Testis (tissue), 3 donors: ENCODE measurements around the gene IFT25. TPM values are rescaled to one million over a fixed set of nuclear protein-coding genes. Genes with fewer than 3 reads are reported as not detected.
A peak's percentile ranks its signal among the peaks of the same experiment; 100 is the strongest.

Source experiments
- DNase-seq: peaks from one replicate; pipeline ENCODE4 v3.0.0-alpha.2; 2019
- H3K27ac ChIP-seq, 2 donors: fragments of 200-600 bp; sonication (generic); one replicate each; pipeline ENCODE4 v1.5.1; 2019
- H3K27me3 ChIP-seq: fragments of 200-600 bp; sonication (generic); one replicate; pipeline ENCODE4 v1.5.1; 2019
- H3K36me3 ChIP-seq: fragments of 200-600 bp; sonication (generic); one replicate; pipeline ENCODE4 v1.5.1; 2017; ENCODE audit warnings: low read depth; ENCODE audit errors: missing control alignments
- H3K4me1 ChIP-seq: fragments of 200-600 bp; sonication (generic); one replicate; pipeline ENCODE4 v1.5.1; 2019
- H3K4me3 ChIP-seq, 2 donors: fragments of 200-600 bp; sonication (generic); one replicate each; pipeline ENCODE4 v1.5.1; 2017 to 2019
- H3K9me3 ChIP-seq: fragments of 200-600 bp; sonication (generic); one replicate; pipeline ENCODE4 v1.5.1; 2017
- POLR2A ChIP-seq: fragments of 450-650 bp; IDR thresholded peaks from one replicate; pipeline ENCODE4 v1.6.1; 2017; ENCODE audit warnings: antibody characterized with exemption, mild to moderate bottlenecking, moderate library complexity
- WGBS, 2 donors: methylation state at CpG; one replicate each; pipeline ENCODE4 v1.1.5; 2018; 5-methylcytosine and 5-hydroxymethylcytosine counted together
- intact Hi-C: fragments of 100-400 bp; cut with DNase I; formaldehyde crosslinking; loops from one replicate; pipeline ENCODE4 v1.15.1; 2023; ENCODE audit warnings: low total_unique reads
- polyA plus RNA-seq: library from polyadenylated mRNA; stranded (reverse); fragments of 350-450 nt; fragmentation: Illumina TruSeq; extraction: RNeasy Lipid Tissue Mini Kit (QIAGEN cat#74804); gene quantifications from one replicate; pipeline ENCODE4 v1.2.3, GENCODE V29; 2014; ENCODE audit warnings: low read depth, low replicate concordance; ENCODE audit not compliant: insufficient read depth
- total RNA-seq, 2 donors: library from RNA; depleted of rRNA; stranded (reverse); fragments of >200 nt; gene quantifications; one replicate each; pipeline ENCODE4 v1.2.3, GENCODE V29; 2016
- TF ChIP-seq, protein P1 (sequence below), 3 experiments: fragments of 450-650 bp in 2 of 3; fragments of 200-600 bp in 1 of 3; sonication (generic) in 1 of 3; IDR thresholded peaks; one replicate each; pipeline ENCODE4 v1.5.1; 2016 to 2019; ENCODE audit warnings: antibody characterized with exemption in 3 of 3, mild to moderate bottlenecking in 2 of 3, moderate library complexity in 1 of 3

Gene IFT25
- total and polyA plus RNA-seq, 3 donors from 2014 or later = 28.1 to 43.7 (median 34.1) TPM

DNA sequence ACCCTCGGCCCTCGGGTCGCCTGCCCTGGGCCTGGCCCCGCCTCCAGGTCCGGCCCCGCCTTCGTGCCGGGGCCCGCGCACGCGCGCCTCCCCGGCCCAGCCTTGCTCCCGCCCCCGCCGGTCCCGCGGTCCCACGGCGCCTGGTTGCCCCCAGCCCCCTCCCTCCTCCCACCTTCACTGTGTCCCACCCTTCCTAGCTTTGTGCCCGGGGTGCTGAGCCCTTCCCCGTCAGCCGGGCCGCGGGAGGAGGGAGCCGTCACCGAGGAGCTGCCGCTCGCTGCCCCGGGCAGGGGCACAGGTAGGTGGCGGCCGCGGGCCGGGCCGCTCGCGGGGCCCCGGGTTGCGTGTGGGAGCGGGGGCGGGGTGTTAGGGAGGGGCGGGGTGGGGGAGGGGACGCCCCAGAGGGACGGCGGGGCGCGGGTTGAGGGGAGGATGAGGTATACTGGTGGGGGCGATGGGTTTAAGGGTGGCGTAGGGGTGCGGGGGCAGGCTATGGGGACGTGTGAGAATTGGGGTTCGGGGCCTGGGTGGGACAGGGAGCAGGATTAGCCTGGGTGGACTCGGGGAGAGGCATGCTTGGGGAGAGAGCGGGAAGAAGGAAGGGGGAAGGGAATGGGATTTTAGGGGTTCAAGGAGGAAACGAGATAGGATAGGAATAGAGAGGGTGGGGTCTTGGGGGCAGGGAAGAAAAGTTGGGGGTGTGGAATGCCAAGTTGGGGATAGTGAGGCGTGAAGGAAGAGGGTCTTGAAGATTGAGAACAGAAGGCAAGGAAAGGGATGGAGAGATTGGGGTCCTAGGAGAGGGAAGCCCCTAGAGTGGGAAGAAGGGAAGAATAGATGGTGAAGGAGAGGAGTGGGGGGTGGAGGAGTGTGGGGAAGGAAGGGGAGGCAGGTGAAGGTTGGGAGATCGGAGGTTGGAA lies 1.0 kb upstream of the IFT25 start, which contains the start of gene LRRC42:
LRRC42 (plus strand) TSS at position 99 of the 920 bp plus-strand sequence. CDS start 5,650 bp downstream, outside the sequence.
- no peaks in the 10 kb centered on the region for H3K36me3 ChIP-seq
- intact Hi-C loops = no loop called here
- peak within 1 kb of the TSS; percentile 93 to 95 for H3K27ac ChIP-seq
- TF ChIP-seq POLR2A = no peak
- TF ChIP-seq, protein P1, sequence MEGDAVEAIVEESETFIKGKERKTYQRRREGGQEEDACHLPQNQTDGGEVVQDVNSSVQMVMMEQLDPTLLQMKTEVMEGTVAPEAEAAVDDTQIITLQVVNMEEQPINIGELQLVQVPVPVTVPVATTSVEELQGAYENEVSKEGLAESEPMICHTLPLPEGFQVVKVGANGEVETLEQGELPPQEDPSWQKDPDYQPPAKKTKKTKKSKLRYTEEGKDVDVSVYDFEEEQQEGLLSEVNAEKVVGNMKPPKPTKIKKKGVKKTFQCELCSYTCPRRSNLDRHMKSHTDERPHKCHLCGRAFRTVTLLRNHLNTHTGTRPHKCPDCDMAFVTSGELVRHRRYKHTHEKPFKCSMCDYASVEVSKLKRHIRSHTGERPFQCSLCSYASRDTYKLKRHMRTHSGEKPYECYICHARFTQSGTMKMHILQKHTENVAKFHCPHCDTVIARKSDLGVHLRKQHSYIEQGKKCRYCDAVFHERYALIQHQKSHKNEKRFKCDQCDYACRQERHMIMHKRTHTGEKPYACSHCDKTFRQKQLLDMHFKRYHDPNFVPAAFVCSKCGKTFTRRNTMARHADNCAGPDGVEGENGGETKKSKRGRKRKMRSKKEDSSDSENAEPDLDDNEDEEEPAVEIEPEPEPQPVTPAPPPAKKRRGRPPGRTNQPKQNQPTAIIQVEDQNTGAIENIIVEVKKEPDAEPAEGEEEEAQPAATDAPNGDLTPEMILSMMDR (IDR thresholded peaks at IDR 0.05) = peak in 1 of 3 experiments; percentile 13
- H3K4me1 ChIP-seq = peaks cover 24% of the 10 kb centered on the region
- no peak for DNase-seq
- H3K9me3 ChIP-seq = no peaks in the 10 kb centered on the region
- H3K27me3 ChIP-seq = no peaks in the 10 kb centered on the region
- peak within 1 kb of the TSS; percentile 93 to 97 for H3K4me3 ChIP-seq
- 1 to 3% methylated on average over 24 to 50 of the region's 58 CpGs for WGBS, 2 donors

DNA sequence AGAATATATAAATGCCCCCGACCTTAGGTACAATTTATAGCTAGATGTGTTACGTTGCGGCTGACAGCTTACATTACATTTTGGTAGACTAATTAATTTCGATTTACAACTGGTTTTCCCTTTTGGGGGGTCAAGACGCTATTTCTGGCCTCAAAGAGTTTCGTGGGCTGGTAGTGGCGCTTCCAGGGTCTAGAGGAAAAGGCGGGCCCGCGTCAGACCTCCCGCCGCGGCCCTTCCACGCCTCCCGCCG lies 391 bp downstream of the IFT25 start:
- TF ChIP-seq POLR2A = no peak
- TF ChIP-seq, protein P1 (IDR thresholded peaks at IDR 0.05) = no peak
- H3K27me3 ChIP-seq = no peaks in the 10 kb centered on the region
- no peaks in the 10 kb centered on the region for H3K9me3 ChIP-seq
- 0% methylated on average over 16 of the region's 16 CpGs for WGBS, 2 donors
- intact Hi-C loops = no loop called here
- DNase-seq = no peak
- H3K4me3 ChIP-seq = peak overlapping the region; percentile 93 to 97
- no peaks in the 10 kb centered on the region for H3K36me3 ChIP-seq
- H3K4me1 ChIP-seq = peaks cover 20% of the 10 kb centered on the region
- H3K27ac ChIP-seq = peak overlapping the region; percentile 93 to 95

- Histone ChIP-seq H3K4me1 (peaks cover 15% of the 10 kb centered on the region), H3K36me3 (no peaks in the 10 kb centered on the region), H3K9me3 (no peaks in the 10 kb centered on the region), H3K27ac (peak overlapping the region; percentile 93 to 95), H3K4me3 (peak overlapping the region; percentile 93 to 97), H3K27me3 (no peaks in the 10 kb centered on the region)
- intact Hi-C loops = no loop called here
- TF ChIP-seq POLR2A = no peak
- TF ChIP-seq, protein P1 (IDR thresholded peaks at IDR 0.05) = no peak
- peak; percentile 28 for DNase-seq
- WGBS, 2 donors = 37 to 48% methylated on average over 20 of the region's 20 CpGs
Observed at GRCh38 chr1:53944469-53945182, 873 bp downstream of the IFT25 start.

DNA sequence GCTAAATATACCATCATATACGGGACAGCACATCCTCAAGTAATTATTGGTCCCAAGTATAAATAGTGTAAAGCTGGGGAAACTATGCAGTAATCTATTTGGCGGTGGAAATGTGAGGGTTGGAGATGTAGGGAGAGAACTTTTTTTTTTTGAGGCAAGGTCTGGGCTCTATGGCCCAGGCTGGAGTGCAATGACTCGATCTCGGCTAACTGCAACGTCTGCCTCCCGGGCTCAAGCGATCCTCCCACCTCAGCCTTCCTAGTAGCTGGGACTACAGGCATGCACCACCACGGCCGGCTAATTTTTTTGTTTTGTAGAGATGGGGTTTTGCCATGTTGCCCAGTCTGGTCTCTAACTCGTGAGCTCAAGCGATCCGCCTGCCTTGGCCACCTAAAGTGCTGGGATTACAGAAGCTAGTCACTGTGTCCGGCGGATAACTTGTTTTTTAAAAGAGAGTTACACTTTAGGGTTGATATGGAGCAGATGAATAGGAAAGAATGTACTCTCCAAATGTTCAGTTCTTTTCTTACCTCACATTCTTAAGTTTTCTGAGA lies 1.9 kb downstream of the IFT25 start:
- Histone ChIP-seq H3K36me3 (no peaks in the 10 kb centered on the region), H3K9me3 (no peaks in the 10 kb centered on the region), H3K4me3 (no peak overlapping the region), H3K27me3 (no peaks in the 10 kb centered on the region), H3K27ac (no peak overlapping the region), H3K4me1 (peaks cover 10% of the 10 kb centered on the region)
- DNase-seq = no peak
- WGBS, 2 donors = 59 to 74% methylated on average over 14 of the region's 14 CpGs
- TF ChIP-seq, protein P1 (IDR thresholded peaks at IDR 0.05) = no peak
- TF ChIP-seq POLR2A = no peak
- intact Hi-C loops = no loop called here
